ENCODE results near the gene DNAJC18.

DNA sequence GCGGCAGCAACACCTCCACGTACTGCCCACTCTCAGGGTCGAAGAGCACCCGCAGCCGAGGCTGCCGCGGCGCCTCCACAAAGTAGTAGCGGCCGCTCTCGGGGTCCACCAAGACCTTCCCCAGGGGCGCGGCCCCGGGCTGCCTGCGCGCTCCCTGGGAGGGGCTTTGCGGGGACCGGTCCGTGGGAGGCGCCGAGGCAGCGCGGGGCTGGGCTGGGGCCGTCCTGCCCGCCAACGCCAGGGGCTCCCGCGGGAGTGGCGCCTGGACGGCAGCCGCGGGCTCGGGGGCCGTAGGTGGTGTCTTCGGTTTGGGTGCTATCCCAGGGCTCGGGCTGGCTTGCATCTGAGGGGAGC, 47.0 kb downstream of the DNAJC18 start:
- TF ChIP-seq, protein P1, sequence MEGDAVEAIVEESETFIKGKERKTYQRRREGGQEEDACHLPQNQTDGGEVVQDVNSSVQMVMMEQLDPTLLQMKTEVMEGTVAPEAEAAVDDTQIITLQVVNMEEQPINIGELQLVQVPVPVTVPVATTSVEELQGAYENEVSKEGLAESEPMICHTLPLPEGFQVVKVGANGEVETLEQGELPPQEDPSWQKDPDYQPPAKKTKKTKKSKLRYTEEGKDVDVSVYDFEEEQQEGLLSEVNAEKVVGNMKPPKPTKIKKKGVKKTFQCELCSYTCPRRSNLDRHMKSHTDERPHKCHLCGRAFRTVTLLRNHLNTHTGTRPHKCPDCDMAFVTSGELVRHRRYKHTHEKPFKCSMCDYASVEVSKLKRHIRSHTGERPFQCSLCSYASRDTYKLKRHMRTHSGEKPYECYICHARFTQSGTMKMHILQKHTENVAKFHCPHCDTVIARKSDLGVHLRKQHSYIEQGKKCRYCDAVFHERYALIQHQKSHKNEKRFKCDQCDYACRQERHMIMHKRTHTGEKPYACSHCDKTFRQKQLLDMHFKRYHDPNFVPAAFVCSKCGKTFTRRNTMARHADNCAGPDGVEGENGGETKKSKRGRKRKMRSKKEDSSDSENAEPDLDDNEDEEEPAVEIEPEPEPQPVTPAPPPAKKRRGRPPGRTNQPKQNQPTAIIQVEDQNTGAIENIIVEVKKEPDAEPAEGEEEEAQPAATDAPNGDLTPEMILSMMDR (IDR thresholded peaks at IDR 0.05): no peak
- no peak for TF ChIP-seq EP300 (IDR thresholded peaks at IDR 0.05)
- TF ChIP-seq POLR2AphosphoS5 (IDR thresholded peaks at IDR 0.05): no peak

Measured in esophagus muscularis mucosa (tissue), 4 donors.